ENCODE data around the gene TRIM34. TPM values are rescaled to one million over a fixed set of nuclear protein-coding genes. Genes with fewer than 3 reads are reported as not detected.

Gene TRIM34
- polyA plus RNA-seq, 3 donors from 2014 or later = 13.6 to 37.6 (median 18.8) TPM

GRCh38 chr11:5603326-5603725 lies 21.5 kb upstream of the TRIM34 start:
- Mint-ChIP-seq H3K27me3 (ENCODE audit: low read depth in 3 of 3) (no peaks in the 10 kb centered on the region), H3K4me1 (no peaks in the 10 kb centered on the region), H3K27ac (no peak overlapping the region), H3K9me3 (no peaks in the 10 kb centered on the region), H3K36me3 (no peaks in the 10 kb centered on the region), H3K4me3 (no peak overlapping the region)
- no peak for DNase-seq

DNA sequence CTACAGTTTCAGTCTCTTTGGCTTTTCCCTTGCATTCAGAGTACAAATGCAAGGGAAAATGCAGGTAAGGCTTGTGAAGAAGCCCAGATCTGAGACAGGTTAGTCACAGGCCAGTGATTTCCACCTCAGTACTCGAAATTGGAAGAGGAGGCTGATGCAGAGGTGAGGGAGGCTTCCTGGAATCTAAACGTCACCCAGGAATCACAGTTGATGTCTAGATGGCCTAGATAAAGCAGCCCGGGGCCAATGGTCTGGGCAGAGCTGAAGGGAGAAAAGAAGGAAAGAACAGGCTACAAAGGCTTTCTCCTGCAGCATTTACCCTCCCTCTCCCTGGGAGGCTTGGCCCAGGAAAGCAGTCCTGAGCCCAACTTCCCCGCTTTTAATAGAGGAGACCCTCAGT lies 19.9 kb upstream of the TRIM34 start:
- H3K36me3 Mint-ChIP-seq = no peaks in the 10 kb centered on the region
- no peaks in the 10 kb centered on the region for H3K4me1 Mint-ChIP-seq
- DNase-seq = no peak
- no peaks in the 10 kb centered on the region for H3K9me3 Mint-ChIP-seq
- H3K27ac Mint-ChIP-seq = no peak overlapping the region
- H3K27me3 Mint-ChIP-seq (ENCODE audit: low read depth in 3 of 3) = no peaks in the 10 kb centered on the region
- no peak overlapping the region for H3K4me3 Mint-ChIP-seq

DNA sequence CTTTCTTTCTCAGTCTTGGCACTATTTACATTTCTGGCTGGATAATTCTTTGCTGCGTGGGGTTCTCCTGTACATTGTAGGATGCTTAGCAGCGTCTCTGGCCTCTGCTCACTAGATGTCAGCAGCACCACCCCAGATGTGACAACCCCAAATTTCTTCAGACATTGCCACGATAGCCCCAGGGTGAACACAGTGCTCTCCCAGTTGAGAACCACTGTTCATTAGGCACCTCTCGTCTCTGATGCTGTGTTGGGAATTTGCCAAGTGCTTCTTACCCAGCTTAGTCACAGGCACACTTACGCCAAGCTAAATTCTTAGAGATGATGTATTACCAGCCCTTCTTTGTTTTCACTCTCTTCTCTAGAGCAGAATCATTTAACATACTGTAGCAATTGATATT lies 19.0 kb upstream of the TRIM34 start:
- H3K4me1 Mint-ChIP-seq = no peaks in the 10 kb centered on the region
- no peaks in the 10 kb centered on the region for H3K36me3 Mint-ChIP-seq
- DNase-seq = no peak

GRCh38 chr11:5608808-5609207 lies 16.0 kb upstream of the TRIM34 start:
- H3K27ac Mint-ChIP-seq = no peak overlapping the region
- H3K9me3 Mint-ChIP-seq = no peaks in the 10 kb centered on the region
- H3K36me3 Mint-ChIP-seq = no peaks in the 10 kb centered on the region
- H3K4me1 Mint-ChIP-seq = no peaks in the 10 kb centered on the region
- H3K27me3 Mint-ChIP-seq (ENCODE audit: low read depth in 3 of 3) = peaks cover 0 to 2% (median 0%) of the 10 kb centered on the region in 3 donors
- no peak for DNase-seq
- no peak overlapping the region for H3K4me3 Mint-ChIP-seq

More for the DNA sequence above, 19.0 kb upstream of the TRIM34 start:
- Mint-ChIP-seq H3K27ac (no peak overlapping the region), H3K4me3 (no peak overlapping the region), H3K9me3 (no peaks in the 10 kb centered on the region), H3K27me3 (ENCODE audit: low read depth in 3 of 3) (peaks cover 0 to 2% (median 0%) of the 10 kb centered on the region in 3 donors)

DNA sequence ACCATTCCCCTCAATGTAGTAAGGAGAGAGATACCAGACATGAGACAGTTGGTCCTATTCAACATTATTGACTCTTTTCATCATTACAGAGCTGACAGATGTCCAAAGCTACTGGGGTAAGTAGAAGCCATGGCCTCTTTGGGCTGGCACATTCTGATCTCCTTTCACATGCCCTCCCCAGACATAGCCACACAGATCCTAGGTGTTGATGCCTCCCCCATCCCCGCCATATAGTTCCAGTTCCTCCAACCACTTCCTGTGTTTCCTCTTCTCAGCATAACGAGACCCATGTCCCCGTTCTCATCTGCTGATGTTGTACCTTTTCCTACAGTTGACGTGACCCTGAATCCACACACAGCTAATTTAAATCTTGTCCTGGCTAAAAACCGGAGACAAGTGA lies 14.4 kb upstream of the TRIM34 start:
- Mint-ChIP-seq H3K27ac (no peak overlapping the region), H3K36me3 (no peaks in the 10 kb centered on the region)

GRCh38 chr11:5611627-5612026 lies 13.2 kb upstream of the TRIM34 start:
- H3K4me3 Mint-ChIP-seq = no peak overlapping the region
- H3K27me3 Mint-ChIP-seq (ENCODE audit: low read depth in 3 of 3) = peaks cover 0 to 2% (median 0%) of the 10 kb centered on the region in 3 donors
- H3K27ac Mint-ChIP-seq = no peak overlapping the region
- H3K4me1 Mint-ChIP-seq = no peaks in the 10 kb centered on the region
- no peaks in the 10 kb centered on the region for H3K36me3 Mint-ChIP-seq
- no peaks in the 10 kb centered on the region for H3K9me3 Mint-ChIP-seq
- DNase-seq = no peak

More for the DNA sequence above, 14.4 kb upstream of the TRIM34 start:
- Mint-ChIP-seq H3K27me3 (ENCODE audit: low read depth in 3 of 3) (peaks cover 0 to 2% (median 0%) of the 10 kb centered on the region in 3 donors), H3K4me3 (no peak overlapping the region), H3K9me3 (no peaks in the 10 kb centered on the region), H3K4me1 (no peaks in the 10 kb centered on the region)
- DNase-seq = no peak

GRCh38 chr11:5618807-5619206 lies 6.0 kb upstream of the TRIM34 start:
- H3K27ac Mint-ChIP-seq = no peak overlapping the region
- no peak overlapping the region for H3K4me3 Mint-ChIP-seq
- H3K36me3 Mint-ChIP-seq = peaks cover 0 to 3% (median 0%) of the 10 kb centered on the region in 3 donors
- peaks cover under 1 to 2% of the 10 kb centered on the region in 2 donors for H3K4me1 Mint-ChIP-seq
- no peaks in the 10 kb centered on the region for H3K9me3 Mint-ChIP-seq
- DNase-seq = no peak
- no peaks in the 10 kb centered on the region for H3K27me3 Mint-ChIP-seq (ENCODE audit: low read depth in 3 of 3)

DNA sequence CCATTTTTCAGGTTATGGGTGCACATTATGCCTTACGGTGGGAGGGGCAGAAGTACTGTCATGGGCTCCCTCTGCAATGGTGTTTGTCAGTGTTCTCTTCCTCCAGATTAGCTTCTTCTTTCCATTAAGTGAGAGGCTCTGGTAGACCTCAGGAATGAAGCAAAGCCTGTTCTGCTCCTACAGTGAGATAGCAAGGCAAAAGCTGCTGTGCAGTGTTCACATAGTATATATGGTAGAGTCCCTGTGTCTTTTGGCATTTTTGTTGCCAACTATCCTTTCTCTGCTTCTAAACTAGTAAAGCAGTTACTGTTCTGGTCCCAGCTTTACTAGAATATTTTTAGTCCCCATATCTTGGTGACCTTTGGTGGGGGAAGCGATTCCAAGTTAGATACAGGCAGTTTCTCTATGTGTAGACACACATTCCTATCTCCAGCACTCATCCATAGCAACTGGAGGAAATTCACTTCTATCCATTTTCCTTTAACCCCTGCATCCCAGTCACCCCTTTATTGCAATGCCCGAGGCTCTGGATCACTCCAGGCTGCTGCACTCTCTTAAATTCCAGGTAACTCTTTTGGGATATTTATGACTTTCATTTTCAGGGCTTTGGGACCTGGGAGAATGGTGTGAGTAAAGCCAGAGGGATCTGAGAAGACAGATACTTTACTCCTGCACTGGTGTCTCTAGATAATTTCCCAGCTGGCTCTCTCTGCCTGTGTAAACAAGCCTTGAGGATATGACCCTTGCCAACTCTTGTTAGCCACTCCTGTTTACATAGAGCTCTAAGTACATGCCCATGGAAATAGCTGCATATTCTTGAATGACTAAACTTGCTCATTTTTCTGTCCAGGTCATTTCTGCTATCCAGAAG lies 3.9 kb upstream of the TRIM34 start:
- DNase-seq = no peak
- Mint-ChIP-seq H3K27ac (no peak overlapping the region), H3K4me1 (peaks cover 21 to 23% of the 10 kb centered on the region in 2 donors), H3K27me3 (ENCODE audit: low read depth in 3 of 3) (no peaks in the 10 kb centered on the region), H3K9me3 (peaks cover 0 to 2% (median 0%) of the 10 kb centered on the region in 6 donors), H3K4me3 (no peak overlapping the region), H3K36me3 (peaks cover 0 to 3% (median 0%) of the 10 kb centered on the region in 3 donors)

- no peaks in the 10 kb centered on the region for H3K27me3 Mint-ChIP-seq (ENCODE audit: low read depth in 3 of 3)
- H3K4me1 Mint-ChIP-seq = peaks cover 26 to 30% of the 10 kb centered on the region in 2 donors
- H3K9me3 Mint-ChIP-seq = peaks cover 0 to 2% (median 0%) of the 10 kb centered on the region in 6 donors
- peak overlapping the region in 1 of 6 donors; percentile 29 for H3K27ac Mint-ChIP-seq
- peaks cover 0 to 3% (median 0%) of the 10 kb centered on the region in 3 donors for H3K36me3 Mint-ChIP-seq
- DNase-seq = no peak
- H3K4me3 Mint-ChIP-seq = no peak overlapping the region
Observed at GRCh38 chr11:5621580-5621979, 3.2 kb upstream of the TRIM34 start.

GRCh38 chr11:5622802-5623201 lies 2.0 kb upstream of the TRIM34 start:
- Mint-ChIP-seq H3K36me3 (peaks cover 0 to 3% (median 0%) of the 10 kb centered on the region in 3 donors), H3K27me3 (ENCODE audit: low read depth in 3 of 3) (no peaks in the 10 kb centered on the region), H3K4me1 (peaks cover 38 to 42% of the 10 kb centered on the region in 2 donors), H3K27ac (peak overlapping the region in 1 of 6 donors; percentile 79), H3K9me3 (peaks cover 0 to 2% (median 0%) of the 10 kb centered on the region in 6 donors), H3K4me3 (peak overlapping the region; percentile 10 to 47 (median 21))
- no peak for DNase-seq

GRCh38 chr11:5625281-5625680 lies 480 bp downstream of the TRIM34 start:
- Mint-ChIP-seq H3K36me3 (peaks cover under 1 to 8% (median 3%) of the 10 kb centered on the region in 3 donors), H3K27ac (peak overlapping the region; percentile 87 to 94 (median 92)), H3K4me1 (peaks cover 46 to 61% of the 10 kb centered on the region in 2 donors), H3K27me3 (ENCODE audit: low read depth in 3 of 3) (no peaks in the 10 kb centered on the region), H3K4me3 (peak overlapping the region; percentile 87 to 93 (median 89)), H3K9me3 (peaks cover 0 to 2% (median 0%) of the 10 kb centered on the region in 6 donors)
- no peak for DNase-seq

- no peak for DNase-seq
- peaks cover 3 to 11% (median 4%) of the 10 kb centered on the region in 3 donors for H3K36me3 Mint-ChIP-seq
- H3K27me3 Mint-ChIP-seq (ENCODE audit: low read depth in 3 of 3) = no peaks in the 10 kb centered on the region
- peaks cover 50 to 70% of the 10 kb centered on the region in 2 donors for H3K4me1 Mint-ChIP-seq
- peak overlapping the region; percentile 87 to 93 (median 89) for H3K4me3 Mint-ChIP-seq
- peak overlapping the region; percentile 13 to 94 (median 77) for H3K27ac Mint-ChIP-seq
- peaks cover 0 to 2% (median 0%) of the 10 kb centered on the region in 6 donors for H3K9me3 Mint-ChIP-seq
Observed at GRCh38 chr11:5626196-5626595, 1.4 kb downstream of the TRIM34 start.

- peaks cover 28 to 51% (median 31%) of the 10 kb centered on the region in 3 donors for H3K36me3 Mint-ChIP-seq
- H3K27ac Mint-ChIP-seq = peak overlapping the region in 3 of 6 donors; percentile 9 to 59 (median 56)
- H3K4me1 Mint-ChIP-seq = peaks cover 34 to 59% of the 10 kb centered on the region in 2 donors
- H3K4me3 Mint-ChIP-seq = peak overlapping the region in 1 of 5 donors; percentile 6
- H3K9me3 Mint-ChIP-seq = no peaks in the 10 kb centered on the region
- no peak for DNase-seq
- no peaks in the 10 kb centered on the region for H3K27me3 Mint-ChIP-seq (ENCODE audit: low read depth in 3 of 3)
Observed at GRCh38 chr11:5631417-5631816, 6.6 kb downstream of the TRIM34 start.

GRCh38 chr11:5631969-5632635 lies 7.3 kb downstream of the TRIM34 start:
- H3K36me3 Mint-ChIP-seq = peaks cover 32 to 56% (median 33%) of the 10 kb centered on the region in 3 donors
- peaks cover 29 to 52% of the 10 kb centered on the region in 2 donors for H3K4me1 Mint-ChIP-seq
- no peaks in the 10 kb centered on the region for H3K27me3 Mint-ChIP-seq (ENCODE audit: low read depth in 3 of 3)
- peak overlapping the region in 1 of 5 donors; percentile 6 for H3K4me3 Mint-ChIP-seq
- no peaks in the 10 kb centered on the region for H3K9me3 Mint-ChIP-seq
- no peak for DNase-seq
- peak overlapping the region in 2 of 6 donors; percentile 56 to 60 for H3K27ac Mint-ChIP-seq

Data from immature natural killer cell (primary cell).